SH-SY5Y (cell line): ENCODE measurements around the gene XIRP2.

ENCODE experiments used
- GATA2 ChIP-seq: IDR thresholded peaks from 2 replicates; pipeline ENCODE4 v1.6.1; 2011; ENCODE audit warnings: mild to moderate bottlenecking, low read depth, low read length
- GATA3 ChIP-seq: IDR thresholded peaks from 2 replicates; pipeline ENCODE4 v1.6.1; 2011; ENCODE audit warnings: low read depth, mild to moderate bottlenecking, low read length, moderate library complexity

DNA sequence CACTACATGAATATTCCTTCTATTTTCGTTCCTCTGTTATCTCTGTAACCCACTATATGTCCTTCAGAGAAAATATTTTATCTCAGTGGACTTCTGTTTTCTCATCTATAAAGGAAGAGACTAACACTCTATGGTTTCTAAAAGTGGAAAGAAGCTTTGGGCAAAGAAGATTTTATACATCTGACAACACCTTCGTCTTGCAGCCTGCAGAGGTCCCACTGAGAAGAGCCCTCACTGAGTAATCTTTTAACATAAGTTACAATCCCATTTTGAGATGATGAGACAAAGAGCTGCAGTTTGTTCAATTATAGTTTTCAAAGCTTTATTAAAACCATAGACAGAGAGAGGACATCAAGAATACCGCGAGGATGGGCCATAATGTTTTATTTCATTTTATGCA is 28.7 kb downstream of the XIRP2 start:
- TF ChIP-seq GATA3 (no peak), GATA2 (no peak)
